GM19455 (cell line): ENCODE results near the gene MLPH.
"Not testable (repeated sequence)": the region's sequence is repeated elsewhere in the genome, so short reads cannot be mapped to it uniquely, and the experiment has no call there.

Experiments used
- ATAC-seq: cut with Tn5 transposase; IDR thresholded peaks from one replicate; pipeline ENCODE4 v1.9.1; 2021; ENCODE audit not compliant: unreplicated experiment

The MLPH gene

DNA sequence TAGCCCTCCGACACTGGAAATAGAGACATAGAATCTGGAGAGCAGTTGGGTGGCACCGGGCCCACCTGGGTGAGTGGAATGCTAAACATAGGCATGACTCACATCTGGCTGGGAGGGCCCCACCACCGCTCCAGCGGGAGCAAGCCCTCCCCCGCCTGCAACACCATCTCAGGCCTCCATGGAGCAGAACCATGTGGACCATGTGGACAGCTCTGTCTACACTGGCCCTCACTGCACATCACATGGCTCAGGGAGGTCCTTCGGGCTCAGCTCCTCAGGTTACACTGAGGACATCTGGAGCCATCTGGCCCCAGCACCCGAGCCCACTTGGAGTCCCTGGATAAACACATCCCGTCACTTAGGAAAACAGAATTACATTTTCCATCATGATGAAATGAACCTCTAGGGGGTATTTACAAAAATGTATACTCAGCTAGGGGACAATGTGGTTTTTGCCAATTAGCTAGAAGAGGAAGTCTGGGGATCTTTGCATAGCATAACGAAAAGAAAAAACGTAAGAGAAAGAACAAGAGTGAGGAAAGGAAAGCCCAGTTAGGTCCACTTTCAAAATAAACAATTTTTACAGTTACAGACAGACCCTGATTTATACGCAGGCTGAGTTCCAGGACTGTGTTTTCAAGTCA lies 30.7 kb upstream of the MLPH start:
- no peak for ATAC-seq

DNA sequence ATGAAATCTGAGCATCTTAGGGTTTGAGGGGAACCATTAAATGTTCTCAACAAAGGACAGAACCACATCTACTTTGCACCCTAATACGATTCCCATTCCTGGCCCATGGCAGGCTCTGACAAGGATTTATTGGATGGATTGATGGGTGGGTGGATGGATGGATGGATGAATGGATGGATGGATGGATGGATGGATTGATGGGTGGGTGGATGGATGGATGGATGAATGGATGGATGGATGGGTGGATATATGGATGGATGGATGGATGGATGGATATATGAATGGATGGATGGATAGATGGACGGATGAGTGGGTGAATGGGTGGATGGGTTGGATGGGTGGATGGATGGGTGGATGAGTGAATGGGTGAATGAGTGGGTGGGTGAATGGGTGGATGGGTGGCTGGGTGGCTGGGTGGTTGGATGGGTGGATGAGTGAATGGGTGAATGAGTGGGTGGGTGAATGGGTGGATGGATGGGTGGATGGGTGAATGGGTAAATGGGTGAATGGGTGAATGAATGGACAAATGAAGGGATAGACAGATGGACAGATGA lies 29.6 kb upstream of the MLPH start:
- ATAC-seq: no peak

DNA sequence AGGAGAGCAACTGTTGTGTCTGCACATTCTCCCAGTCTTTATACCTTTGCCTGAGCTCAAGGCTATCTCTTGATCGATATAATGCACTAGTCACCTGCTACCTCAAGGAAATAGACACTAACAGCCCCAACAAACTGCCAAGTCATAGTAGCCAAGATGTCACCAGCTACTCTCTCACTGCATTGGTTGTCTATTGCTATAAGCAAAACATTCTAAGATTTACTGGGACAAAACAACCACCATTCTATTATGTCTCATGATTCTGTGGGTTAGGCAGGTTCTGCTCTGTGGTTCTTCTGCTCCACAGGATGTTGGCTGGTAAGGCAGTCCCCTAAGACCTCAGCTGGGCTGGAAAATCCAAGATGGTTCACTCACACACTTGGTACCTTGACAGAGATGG lies 28.5 kb upstream of the MLPH start:
- ATAC-seq: no peak

DNA sequence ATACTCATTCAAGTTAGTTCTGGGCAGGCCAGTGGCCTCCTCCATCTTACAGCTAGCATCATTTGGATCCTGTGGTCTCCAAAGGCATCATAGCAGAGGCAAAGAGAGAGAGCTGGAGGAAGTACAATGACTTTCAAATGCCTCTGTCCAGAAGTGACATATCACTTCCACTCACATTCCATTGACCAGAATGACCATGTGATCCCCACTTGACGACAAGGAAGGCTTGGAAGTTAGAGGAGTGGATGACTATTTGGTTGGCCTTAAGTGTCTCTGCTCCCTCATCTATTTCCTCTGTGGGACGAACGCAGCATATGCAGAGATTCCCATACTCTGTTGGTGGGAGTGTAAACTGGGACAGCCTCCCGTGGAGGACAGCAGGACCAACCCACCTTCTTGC lies 27.8 kb upstream of the MLPH start:
- no peak for ATAC-seq

DNA sequence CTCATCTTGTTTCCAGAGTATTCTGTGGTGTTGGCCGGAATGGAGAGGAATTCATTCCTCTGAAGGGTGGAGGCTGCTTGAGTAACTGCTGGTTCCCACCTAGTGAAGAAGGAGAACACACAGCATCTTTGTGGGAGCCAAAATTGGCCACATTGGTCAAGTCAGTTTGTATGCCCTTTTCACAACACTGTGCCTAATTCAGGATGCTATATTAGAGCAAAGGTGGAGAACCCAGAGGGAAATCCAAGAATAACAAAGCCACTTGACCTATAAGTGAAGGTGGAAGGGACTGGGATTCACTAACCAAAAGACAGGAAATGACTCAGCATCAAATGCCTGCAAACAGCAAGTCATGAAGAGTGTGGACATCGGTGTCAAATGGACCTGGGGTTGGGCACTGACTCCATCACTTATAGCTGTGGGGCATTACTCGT lies 27.3 kb upstream of the MLPH start:
- no peak for ATAC-seq

DNA sequence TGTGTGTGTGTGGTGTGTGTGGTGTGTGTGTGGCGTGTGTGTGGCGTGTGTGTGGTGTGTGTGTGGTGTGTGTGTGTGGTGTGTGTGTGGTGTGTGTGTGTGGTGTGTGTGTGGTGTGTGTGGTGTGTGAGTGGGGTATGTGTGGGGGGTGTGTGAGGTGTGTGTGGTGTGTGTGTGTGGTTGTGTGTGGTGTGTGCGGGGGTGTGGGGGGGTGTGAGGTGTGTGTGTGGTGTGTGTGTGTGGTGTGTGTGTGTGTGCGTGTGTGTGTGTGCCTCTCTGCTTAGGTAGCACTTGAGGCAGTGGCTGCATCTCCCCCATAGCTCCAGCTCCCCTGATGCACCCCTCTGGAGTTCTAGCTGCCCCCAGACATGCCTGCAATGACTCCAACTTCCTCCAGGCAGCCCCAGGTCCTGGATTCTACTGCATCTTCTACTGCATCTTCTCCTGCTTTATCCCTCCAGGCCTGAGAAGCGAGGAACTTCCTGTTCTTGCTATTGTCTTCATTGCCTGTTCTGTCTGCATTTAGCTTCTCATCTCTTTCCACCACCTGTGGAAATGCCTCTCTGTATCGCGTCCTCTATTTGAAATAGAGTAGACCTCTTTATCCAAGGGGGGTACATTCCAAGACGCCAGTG lies 22.2 kb upstream of the MLPH start:
- ATAC-seq: no peak

DNA sequence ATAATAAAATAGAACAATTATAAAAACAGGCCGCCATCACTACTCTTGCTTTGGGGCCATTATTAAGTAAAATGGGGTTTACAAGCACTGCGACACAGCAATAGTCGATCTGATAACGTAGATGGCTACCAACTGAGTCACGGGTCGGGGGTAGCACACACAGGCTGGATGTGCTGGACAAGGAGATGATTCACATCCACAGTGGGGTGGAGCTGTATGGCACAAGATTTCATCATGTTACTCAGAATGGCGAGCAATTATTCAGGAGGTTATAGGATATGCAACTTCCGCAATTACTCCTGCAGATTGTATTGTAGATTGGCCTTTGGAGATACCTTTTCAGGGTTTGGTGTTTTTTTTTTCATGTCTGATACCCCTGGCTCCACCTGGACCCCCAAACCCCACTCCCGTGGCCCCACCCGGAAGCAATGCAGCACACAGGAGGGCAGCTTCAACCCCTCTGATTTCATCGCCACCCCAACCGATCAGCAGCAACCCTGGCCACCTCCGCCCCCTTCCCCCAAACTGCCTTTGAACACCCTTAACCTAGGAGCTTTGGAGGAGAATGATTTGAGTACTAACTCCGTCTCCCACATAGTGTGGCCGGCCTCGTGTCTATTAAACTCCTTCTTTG lies 21.4 kb upstream of the MLPH start:
- ATAC-seq: no peak

DNA sequence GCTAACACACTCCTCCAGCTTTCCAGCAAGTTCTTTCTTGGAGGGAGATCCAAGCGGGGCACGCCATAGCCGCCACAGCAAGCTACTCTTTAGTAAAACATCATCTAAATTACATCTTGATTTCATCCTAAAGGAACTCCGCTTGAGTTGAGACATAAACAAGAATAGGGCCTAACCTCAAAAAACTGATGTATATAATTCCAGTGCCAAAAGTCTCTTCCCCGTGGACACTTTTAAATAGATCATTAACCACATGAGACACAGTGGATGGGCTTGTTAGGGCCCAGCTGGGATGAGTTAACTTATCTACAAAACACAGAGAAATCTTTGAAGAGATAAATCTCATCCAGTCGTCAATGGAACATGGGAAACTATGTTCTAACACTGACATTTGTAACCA lies 20.8 kb upstream of the MLPH start:
- no peak for ATAC-seq

DNA sequence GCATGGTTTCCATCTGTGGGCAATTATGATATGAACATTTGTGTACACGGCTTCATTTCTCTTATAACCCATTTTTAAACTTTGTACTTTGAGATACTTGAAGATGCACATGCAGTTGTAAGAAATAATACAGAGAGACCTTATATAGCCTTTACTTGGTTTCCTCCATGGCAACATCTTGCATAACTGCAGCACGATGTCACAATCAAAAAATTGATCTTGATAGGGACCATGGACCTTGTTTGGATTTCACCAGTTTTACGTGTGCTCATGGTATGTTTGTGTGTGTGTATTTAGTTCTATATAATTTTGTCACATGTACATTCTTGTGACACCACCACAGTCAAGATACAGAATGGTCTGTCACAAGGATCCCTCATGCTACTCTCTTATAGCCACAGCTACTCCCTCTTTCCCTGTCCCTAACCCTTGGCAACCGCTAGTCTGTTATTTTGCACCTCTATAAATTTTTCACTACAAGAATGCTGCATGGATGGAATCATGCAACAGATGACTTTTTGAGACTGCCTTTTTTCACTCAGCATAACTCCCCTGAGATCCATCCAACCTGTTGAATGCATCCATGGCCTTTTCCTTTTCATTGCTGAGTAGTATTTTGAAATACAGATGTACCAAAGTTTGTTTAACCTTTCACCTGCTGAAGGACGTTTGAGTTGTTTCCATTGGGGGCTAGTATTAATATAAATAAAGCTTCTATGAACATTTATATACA lies 19.4 kb upstream of the MLPH start:
- no peak for ATAC-seq

DNA sequence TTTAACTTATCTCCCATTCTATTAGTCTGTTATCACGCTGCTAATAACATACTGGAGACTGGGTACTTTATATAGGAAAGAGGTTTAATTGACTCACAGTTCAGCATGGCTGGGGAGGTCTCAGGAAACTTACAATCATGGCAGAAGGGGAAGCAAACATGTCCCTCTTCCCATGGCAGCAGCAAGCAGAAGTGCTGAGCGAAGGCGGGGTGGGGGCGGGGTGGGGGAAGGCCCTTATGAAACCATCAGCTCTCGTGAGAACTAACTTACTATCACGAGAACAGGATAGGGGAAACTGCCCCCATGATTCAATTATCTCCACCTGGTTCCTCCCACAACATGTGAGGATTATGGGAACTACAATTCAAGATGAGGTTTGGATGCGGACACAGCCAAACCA lies 17.6 kb upstream of the MLPH start:
- ATAC-seq: not testable (repeated sequence)

DNA sequence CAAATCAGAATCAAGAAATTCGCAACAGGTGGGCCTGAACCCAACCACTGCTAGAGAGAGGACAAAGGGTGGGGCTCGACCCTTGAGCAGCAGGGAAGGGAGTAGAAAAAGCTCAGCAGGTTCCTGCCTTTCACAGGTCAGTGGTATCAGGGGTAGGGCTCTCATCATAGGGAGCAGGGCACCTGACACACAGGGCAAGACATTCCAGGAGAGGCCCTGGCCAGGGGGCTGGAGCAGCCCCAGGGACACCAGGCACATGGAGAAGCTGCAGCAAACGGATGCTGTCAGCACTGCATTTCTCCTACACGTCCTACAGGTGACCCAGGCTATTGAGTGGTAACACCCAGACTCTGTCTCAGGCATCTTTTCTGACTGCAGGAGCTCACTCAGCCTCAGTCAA lies 17.2 kb upstream of the MLPH start:
- no peak for ATAC-seq

DNA sequence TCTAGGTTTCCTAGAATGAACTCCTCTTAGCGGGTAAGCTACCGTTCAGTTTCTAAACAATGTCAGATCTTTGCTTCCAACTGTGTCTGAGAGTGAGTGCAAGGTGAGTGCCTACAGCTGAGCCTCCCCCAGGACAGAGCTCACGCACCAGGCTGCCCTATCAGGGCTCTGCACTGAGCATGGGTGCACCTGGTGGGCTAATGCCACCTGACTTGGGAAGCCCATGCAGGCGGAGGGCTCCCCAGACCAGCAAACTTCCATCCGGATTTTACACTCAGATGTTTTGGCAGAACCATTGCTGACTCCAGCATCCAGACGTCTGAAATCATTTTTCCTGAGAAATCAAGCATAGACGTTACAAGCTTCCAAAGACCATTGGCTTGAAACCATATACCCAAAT lies 16.1 kb upstream of the MLPH start:
- ATAC-seq: no peak

DNA sequence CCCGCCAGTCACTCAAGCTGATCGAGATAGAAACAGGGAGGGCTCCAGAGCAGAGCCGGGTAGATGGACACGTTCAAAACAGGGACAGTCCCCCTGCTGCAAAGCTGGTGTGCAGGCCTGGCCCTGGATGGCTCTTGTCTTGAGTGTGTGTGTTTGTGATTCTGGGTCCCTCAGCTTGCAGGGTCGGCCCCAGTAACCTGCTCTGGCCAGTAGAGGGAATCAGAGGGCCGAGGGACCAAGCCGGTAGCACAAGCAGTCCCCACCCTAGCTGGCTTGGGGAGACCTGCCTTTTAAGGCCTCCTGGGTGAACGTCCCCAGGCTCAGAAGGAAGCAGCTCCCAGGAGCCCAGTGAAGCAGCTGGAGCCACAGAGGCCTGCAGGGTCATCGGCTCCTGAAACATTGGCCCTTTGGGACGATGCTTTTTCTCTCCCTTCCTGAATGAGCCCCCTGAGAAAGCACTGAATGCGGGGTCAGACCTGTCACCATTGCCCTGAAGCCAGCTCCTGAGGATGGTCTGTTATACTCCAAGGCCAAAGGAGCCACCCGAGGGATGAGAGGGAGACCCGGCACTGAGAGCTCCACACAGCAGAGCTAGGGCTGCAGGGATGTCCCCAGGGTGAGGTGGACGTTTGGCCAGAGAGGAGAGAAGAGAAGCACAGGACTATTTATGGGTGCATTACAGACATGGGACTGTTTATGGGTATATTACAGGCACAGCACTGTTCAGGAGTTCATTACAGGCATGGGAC lies 15.4 kb upstream of the MLPH start:
- no peak for ATAC-seq

DNA sequence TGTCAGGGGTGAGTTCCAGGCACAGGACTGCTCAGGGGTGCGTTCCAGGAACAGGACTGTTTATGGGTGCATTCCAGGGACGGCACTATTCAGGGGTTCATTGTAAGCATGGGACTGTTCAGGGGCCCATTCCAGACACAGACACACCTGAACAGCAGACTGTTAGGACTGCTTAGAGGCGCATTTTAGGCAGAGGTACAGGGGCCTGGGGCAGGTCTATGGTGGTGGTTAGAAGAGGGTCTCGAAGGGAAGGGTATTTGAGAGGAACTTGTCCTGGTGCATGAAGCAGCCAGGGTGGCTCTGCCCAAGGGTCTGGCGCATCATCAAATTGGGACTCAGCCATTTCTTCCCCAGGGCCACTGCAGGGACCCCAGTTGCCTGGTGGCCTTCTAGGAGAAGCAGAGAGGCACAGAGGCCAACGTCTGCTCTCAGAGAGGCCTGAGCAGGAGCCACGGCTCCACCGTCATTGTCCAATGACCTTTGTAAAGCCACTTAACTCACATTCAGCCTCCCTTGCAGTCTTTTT lies 14.8 kb upstream of the MLPH start:
- no peak for ATAC-seq

DNA sequence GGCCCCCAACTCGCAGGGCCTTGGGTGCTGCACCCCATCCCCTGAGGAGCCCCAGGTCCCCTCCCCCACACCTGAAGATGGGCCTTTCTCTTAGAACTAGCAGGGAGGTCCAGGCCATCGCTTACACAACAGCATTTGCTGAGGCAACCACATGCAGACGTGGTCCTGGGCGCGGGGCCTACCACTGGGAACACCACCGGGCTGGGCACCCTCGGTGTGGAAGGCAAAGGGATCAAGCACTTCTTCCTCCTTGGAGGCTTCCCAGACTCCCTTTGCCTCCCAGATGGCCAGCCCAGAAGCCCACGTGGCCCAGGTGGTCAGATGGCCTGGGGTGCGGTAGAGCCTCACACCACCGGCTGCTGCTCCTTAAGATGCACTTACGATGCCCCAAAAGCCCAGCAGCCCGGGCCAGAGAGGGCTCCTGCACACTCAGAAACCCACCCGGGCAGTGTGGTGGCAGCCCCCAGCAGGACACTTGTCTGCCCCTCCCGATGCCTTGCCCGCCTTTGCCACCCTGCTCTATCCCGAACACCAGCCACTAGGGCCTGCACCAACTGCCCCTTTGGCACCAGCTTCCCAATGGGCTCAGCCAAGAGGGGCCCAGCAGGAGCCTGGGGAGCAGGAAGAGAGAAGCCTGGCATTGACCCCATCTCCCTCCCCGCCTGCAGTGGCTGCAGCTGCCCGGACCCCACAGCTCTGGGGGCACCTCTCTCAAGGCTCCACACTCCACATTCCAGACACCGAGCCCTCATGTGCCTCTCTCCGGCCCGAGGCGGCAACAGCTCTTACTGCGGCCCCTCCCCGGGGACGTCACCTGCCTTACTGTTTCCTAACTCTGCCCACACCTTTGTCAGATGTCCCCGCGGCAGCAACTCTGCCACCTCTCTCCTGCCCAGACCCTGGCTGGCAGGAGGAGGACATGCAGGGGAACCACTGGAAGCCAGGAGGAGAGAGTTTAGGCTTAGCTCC lies 13.9 kb upstream of the MLPH start:
- no peak for ATAC-seq

DNA sequence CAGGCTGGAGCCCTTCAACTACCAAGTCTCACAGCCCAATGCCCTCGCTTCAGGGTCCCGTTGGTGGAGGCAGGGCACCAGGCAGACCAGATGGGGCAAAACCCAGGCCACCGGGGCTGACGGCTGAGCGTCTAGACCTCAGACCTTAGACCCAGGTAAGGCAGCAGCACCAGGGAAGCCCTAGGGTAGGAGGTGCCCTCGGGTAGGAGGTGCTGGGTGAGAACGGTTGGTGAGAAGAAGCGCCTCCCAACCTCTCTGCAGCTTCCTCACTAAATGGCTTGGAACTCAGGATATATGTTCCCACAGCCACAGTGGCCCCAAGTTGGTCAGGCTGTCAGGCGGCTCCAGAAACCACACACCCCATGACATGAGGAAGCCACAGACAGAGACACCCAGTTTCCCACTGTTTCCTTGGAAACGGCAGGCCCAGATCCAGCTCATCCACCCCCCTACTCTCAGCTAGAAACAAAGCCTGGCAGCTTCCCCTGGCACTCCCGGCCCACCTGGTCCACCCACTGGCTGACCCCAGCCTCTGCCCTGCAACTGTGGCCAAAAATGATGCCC lies 13.1 kb upstream of the MLPH start:
- ATAC-seq: no peak

DNA sequence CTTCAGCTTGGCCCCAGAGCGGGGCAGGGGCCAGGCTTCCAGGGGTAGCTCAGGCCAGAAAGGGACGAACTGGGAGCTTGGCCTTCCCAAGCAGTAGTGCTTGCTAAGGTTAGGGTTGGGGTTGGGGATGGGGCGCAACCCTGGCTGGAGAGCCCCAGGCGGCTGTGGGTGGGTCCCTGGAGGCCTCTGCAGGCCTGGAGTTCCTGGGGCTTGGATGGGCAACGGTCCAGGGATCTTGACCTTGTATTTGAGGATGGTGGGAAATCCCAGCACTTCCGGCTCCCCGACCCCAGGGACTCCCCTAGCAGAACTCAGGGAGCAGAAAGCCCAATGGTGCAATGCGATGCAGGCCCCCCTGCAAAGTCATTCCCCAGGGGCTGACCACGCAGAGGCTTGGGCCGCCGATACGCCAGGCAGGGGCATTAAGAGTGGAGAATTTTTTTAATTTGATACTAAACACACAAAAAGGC lies 12.6 kb upstream of the MLPH start:
- ATAC-seq: no peak

DNA sequence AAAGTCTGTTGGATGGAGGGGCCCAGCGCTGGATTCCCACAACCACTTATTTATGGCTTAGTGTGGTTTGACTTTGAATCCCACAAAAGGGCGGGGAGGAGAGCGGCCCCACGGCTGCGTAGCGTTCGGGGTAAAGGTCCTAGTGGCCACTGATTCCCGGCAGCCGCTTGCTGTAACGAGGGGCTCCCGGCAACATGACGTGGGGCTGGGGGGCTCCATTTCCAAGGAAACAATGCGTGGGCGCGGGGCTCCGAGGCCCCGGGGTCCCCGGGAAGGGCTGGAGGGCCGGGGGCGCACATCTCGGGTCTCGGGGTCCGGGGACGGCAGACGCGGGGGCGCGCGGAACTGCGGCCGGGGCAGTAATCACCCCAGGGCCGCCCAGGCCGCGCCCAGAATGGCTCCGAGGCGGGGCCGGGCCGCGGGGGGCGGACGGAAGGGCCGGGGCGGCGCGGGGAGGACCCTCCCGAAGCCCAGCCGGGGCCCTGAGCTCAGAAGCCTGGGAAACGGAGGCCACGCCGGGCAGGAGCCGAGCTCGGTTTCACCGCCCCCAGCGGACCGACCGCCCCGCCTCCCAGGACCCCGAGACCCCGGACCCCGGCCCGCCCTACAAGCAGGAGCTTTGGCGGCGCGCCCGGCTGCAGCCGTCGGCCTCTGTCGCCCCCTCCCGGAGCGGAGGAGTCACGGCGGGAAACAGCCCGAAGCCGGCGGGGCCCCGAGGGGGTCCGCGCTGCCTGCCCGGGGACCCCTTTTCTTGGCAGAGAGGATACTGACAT lies 11.9 kb upstream of the MLPH start:
- peak; percentile 85 for ATAC-seq
